HG03378 (cell line): ENCODE data around the gene ANGEL2.
"Not testable (repeated sequence)": the region's sequence is repeated elsewhere in the genome, so short reads cannot be mapped to it uniquely, and the experiment has no call there.

ENCODE experiments used
- ATAC-seq: cut with Tn5 transposase; IDR thresholded peaks from one replicate; pipeline ENCODE4 v1.9.1; 2021; ENCODE audit warnings: mild to moderate bottlenecking, moderate library complexity; ENCODE audit not compliant: unreplicated experiment

The ANGEL2 gene

DNA sequence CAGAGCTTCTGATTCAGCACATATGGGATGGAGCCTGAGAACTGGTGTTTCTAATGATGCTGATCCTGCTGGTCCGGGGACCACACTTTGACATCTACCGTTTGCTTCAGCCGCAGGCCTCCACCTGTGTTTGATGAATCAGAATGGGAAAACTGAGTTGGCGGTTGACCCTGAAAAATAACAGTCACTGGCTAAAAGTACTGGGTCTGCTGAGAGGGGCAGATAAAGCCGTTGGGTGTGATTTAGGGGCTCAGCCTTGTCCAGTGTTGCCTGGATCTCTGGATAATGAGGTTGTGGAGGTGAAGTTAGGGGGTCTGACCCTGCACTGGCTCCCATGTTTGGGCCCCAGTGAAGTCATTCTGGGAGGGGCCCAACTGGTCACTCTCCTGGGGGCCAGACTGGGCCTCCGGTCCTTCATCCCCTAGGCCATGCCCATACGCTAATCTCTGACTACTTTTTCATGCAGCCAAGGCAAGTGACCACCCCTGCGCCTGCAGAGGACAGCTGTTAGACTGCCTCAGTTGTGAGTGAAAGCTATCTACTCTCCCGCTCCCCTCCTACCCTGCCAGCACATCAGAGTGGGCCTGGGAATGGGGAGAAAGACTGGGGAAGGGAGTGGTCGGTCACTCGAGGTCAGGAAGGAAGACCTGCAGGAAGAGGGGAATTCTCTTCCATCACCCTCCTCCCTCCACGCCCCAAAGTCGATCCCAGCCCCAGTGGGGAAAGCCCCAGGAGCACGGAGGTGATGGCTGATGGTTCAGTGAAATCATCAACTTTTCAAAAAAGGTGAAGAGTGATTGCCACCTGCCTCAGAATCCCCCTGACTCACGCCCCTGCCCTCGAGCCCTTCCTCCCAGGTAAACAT is 37.7 kb downstream of the ANGEL2 start:
- ATAC-seq = no peak

DNA sequence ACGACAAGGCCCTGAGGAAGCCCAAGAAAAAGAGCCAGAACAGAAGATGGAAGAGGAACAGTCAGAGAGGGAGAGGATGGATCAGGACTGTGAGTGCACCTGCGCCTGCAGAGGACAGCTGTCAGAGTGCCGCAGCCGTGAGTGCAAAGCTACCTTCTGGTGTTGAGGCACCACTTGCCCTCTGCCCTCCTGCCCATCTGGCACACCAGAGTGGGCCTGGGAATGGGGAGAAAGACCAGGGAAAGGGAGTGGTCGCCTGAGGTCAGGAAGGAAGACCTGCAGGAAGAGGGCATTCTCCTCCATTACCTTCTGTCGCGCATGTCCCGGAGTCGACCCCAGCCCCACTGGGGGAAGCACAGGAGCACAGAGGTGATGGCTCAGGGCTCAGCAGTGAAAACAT is 39.1 kb downstream of the ANGEL2 start:
- ATAC-seq = no peak

DNA sequence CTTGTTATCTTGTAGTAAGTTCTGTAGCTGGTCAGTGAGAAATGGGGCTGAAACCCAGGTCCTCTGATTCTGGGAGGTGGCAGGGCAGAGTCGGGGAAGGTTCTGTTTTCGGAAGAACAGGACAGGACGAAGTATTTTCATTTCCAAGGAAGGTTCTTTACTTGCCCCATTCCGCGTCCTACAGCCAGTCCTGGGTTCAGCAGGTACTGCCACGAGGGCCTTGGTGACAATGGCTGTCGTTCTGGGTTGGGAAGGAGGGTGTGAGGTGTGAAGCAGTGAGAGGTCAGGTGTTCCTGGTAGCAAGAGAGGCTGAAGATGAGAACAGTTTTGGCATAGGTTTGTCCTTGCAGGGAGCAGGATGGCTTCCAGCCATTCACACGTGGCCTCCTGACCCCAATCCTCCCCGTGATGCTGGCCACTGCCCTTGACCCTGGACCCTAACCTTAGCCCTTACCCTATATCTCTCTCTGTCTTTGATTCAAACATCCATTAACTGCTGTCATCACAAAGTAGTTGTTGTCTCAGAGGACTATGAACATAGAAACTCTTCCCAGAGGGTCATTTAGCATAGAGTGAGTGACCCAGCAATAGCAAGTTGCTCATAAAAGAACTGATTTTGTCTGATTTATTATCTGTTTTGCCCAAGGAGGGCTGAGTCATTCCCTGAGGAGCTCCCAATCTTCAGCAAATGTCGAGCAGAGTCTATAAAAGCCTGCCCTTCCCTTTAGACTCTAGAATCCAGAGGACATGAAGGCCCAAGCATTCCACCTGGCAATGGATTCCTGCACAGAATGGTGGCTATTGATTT is 40.4 kb downstream of the ANGEL2 start:
- no peak for ATAC-seq

DNA sequence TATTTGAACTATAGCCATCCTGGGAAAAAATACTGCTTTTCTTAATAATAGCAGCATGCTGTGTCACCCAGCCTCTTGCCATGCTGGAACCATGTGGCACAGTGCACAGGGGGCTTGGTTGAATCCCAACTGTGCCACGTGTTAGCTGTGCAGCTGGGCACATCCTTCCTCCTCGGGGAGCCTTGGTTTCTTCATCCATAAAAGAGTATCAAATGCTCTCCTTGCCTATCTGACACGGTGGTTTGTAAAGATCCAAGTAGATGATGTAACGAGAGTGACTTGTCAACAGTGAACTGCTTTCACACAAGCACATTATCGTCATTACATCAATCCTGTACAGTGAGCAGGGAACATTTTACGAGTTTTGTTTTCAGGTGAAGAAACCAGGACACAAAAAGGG is 41.0 kb downstream of the ANGEL2 start:
- no peak for ATAC-seq

DNA sequence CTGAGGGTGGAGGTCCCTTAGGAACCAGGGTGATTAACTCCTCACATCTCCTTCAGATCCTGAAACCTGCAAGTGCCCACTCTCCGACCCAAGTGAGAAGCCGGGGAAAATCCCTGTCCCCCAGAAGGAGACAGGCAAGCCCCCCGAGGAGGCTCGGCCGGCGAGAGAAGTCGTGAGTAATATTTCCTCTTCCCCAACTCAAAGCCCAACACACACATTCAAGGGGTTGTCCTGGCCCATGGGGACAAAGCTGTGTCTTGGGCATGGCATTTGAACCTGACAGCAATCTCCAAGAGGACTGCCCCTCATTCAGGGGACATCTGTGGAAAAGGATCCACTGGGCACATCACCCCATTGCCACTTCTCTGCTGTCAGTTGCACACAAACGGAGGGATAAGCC is 41.8 kb downstream of the ANGEL2 start:
- no peak for ATAC-seq

DNA sequence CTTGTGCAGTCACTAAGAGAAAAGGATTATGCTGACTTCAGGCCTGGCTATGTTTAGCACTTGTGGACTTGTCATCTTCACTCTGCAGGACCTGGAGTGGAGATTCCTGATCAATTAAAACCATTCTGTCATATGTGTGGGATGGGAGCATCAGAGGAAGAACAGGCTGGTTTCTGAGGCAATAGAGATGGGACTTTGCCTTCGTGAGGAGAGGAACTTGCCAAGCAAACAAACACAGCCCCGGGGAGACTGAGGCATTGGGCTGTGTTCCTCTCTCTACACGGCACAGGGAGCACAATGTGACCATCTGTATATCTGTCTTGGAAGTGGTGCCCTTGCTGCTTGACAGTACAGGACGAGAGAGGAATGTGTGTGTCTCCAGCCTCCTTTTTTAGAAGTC is 42.2 kb downstream of the ANGEL2 start:
- ATAC-seq = no peak

DNA sequence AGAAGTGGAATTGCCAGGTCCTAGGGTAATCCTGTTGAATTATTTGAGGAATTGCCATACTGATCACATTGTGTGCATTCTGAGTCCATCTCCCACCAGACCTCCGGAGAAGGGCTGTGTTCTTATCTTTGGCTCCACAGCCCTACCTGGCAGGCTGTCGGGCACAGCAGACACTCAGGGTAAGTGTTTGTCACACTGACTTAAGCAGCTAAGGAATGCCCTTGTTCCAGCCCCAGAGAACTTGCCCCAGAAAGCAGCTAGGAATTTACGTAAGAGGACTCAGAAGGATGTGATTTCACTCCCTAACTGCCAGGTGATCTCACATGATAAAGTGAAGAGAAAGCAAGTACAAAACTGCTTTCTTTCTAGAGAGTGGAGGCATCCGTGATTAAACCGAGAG is 44.4 kb downstream of the ANGEL2 start:
- no peak for ATAC-seq

DNA sequence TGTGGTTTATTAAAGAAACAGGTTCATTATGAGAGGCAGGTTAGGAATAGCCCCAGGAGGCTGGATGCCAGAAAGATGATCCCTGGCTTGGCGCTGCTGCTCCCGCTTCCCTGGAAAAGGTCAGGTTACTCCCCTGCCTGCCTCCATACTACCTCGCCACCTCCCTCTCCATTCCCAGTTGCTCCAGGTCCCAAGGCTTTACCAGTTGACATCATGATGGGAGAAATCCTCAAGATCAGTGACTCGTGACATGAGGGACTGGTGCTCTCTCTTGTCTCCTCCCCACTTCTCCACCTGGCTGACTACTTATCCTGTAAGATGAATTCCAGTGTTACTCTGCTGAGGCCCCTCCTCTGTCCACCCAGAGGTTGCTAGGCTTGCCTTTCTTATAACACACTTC is 45.6 kb downstream of the ANGEL2 start:
- no peak for ATAC-seq

DNA sequence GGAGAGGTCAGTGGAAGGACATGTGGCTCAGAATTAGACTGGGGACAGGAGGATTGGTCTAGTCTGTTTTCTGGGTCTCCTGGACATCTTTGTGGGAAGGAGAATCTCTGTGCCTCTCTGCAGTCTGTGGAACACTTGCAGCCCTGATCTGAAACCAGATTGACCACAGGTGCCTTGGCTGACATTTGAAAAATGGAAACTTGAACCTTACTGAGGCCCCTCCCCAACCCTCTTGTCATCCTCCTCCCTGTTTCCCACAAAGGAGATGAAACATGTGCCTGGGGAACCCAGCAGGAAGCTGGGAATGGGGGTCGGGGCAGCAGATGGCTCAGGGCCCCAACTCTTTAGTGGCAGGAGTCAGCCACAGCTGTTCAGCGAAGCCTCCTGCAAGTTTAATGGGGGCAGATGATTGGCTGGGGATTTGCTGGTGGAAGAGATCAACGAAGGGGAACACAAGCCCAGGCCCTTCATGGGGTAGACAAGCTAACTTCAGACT is 47.3 kb downstream of the ANGEL2 start:
- peak; percentile 64 for ATAC-seq

DNA sequence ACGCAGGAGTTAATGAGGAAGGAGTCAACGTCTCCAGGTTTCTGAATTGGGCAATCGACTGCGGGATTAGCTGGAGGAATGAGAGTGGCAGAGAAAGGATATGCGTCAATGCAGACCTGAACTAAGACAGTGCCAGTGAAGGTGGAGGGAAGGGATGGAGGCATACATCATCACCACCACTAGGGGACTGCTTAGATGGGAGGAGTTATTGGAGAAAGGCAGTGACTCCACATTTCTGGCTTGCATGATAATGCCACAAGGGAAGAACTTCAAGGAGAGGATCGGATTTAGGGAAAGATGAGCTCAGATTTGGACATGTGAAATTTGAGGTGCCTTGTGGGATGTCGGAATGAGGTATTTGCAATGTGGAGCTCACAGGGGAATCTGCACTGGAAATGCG is 47.9 kb downstream of the ANGEL2 start:
- peak; percentile 63 for ATAC-seq

DNA sequence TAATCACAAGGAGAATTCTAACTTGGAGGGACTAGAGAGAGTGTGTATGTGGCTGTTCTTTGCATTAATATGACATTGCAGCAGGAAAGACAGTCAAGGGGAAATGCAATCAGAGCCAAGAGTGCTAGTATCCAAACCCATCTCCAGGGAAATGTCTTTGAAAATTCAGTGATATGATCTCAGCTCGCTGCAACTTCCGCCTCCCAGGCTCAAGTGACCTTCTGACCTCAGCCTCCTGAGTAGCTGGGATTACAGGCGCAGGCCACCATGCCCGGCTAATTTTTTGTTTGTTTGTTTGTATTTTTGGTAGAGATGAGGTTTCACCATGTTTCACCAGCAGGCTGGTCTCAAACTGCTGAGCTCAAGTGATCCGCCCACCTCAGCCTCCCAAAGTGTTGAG is 49.1 kb downstream of the ANGEL2 start:
- ATAC-seq = no peak

DNA sequence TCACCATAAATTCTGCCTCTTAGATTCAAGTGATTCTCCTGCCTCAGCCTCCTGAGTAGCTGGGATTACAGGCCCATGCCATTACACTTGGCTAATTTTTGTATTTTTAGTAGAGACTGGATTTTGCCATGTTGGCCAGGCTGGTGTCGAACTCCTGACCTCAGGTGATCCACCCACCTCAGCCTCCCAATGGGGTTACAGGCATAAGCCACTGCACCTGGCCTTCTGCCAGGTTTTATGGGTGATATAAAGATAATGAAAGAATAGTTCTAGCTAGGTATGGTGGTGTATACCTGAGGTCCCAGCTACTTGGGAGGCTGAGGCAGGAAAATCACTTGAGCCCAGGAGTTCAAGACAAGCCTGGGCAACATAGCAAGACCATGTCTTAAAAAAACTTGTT is 50.7 kb downstream of the ANGEL2 start:
- ATAC-seq = not testable (repeated sequence)

DNA sequence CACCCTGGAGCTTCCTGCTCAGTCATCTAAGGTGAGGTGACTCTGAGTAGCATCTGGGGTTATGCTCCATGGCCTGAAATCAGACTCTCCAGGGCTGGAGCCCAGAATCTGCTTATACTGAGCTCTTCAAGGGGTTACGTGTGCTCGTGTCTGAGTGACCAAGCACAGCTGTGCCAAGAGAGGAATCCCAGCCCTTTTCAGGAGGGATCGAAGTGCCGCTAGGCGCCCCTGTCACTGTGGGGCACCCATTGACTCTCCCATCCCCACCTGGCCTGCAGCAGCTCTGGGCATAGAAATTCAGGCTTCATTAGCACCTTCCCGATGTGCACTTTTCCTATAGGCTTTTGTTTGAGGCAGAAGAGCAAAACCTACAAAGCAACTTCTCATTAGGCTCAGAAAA is 51.6 kb downstream of the ANGEL2 start:
- no peak for ATAC-seq

DNA sequence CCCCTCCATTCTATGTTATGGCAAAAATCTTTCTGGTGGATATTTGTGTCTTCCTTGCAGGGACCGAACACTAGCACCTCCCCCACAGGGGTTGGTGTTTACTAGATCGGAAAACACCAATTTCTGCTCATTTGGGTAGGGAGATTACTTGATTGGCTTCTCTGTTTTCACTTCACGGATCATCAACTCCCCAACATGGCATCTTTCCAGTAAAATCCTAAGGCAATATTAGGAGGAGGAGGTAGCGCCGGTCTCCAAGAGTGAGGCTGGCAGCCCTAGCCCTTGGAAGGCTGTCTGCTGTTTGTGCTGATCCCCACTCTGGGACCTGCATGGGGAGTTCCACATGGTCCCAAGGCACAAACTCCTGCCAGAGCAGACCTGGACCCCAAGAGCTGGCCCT is 53.2 kb downstream of the ANGEL2 start:
- ATAC-seq = no peak

DNA sequence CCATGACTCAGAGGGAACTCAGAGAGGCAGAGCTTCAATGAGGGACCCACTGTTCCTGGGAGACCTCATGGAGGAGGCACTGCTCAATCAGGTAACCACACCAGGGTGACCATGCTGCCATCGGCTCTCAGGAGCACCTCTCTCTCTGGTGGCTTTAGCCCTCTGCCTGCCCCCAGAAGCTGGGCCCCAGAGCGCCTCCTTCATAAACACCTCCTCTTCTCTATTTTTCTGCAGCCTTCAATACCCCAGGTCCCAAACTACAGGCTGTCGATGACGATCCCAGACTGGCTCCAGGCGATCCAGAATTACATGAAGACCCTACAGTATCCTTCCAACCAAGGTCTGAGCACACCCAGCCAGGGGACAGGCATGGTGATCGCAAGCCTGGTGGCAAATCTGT is 54.7 kb downstream of the ANGEL2 start:
- no peak for ATAC-seq

DNA sequence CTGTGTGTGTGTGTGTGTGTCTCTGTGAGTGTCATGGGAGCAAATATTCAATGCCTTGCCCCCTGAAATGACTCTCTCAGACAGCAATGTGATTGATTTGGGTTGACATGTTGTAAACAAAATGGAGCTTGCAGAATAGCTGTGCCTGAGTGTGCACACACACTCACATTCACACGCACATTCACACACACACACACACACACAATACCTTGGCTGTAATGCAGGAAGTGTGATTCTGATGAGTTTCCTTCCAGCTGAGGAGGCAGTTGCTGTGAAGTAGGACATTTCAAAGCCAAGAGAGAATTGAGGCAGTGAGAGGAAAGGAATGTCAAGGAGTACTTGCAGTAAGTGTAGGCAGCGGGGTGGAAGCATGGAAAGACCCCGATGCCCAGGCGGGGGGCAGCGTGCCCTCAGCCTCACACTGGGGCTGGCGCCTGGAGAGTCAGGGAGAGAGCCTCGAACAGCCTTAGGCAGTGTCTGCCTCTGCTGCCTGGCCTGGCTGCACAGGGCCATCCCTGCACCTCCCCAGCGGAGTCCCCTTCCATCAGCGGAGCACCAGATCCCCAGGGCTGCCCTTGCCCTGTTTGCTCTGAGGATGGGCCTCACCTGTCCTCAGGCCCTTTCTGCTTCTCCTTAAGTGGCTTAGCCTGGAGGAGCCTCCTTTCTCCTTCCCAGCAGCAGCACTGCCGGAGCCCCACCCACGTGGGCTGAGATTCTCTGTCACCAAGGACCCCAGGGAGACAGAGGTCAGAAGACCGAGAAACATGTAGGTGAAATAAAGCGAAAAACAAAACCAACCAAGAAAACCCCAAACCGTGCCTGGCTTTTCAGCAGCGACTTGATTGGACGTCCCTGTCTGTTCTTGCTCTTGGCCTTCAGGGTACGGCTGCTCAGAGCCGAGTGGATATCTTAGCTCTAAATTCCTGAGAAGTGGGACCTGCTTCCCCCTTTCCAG is 56.1 kb downstream of the ANGEL2 start:
- ATAC-seq = peak; percentile 73

DNA sequence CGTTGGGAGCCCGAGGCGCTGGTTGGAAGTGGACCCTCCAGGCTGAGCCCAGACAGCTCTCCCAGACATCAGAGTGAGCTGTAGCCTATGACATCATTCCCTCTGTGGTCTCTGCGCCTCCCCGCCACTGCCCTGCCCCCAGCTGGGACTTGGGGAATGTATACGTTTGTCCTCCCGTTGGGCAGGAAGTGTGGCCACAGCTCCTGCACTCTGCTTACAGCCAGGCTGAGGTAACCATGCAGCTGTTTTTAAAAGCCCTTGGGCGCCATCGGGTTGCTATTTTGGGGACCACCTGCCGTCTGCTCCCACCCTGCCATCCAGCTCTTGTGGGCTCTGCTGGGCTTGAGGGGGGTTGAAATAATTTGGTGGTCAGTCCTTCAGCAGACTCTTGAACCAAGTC is 57.5 kb downstream of the ANGEL2 start:
- no peak for ATAC-seq

DNA sequence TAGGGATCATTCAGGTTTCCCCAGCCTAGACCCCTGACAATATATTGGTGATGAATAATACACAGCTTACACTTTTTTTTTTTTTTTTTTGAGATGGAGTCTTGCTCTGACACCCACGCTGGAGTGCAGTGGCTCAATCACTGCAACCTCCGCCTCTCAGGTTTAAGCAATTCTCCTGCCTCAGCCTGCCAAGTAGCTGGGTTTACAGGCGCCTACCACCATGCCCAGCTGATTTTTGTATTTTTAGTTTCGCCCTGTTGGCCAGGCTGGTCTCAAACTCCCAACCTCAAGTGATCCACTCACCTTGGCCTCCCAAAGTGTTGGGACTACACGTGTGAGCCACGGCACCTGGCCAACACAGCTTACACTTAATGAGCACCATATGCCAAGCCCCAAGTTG is 58.1 kb downstream of the ANGEL2 start:
- no peak for ATAC-seq

DNA sequence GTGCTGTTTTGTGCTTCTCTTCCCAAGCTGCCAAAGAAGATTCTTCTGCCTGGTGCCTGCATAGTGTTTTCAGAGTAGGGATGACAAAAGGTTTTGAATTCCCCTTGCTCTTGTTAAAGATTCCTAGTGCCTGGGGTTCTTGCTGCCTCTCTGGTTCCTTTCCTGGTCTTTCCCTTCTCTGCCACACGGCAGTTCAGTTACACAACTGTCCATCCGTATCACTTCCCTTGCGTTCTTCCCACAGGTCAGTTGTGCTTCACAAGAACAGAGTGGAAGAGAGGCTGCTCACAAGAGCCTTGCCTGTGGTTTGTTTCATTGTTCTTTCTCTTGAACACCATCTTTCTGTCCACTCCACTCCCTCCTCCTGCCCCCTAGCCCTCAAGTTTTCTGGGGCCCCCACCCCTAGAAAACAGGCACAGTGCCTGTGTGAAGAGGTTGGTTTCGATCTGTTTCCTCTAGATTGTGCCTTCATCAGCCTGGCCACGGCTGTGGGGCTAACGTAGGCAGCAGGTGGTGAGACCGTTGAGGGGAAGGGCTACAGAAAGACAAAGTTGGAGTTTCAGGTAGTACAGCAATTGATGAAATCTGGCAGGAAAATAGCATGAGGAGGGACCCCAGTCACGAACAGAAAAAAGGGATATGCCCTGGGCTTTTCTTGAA is 59.6 kb downstream of the ANGEL2 start:
- no peak for ATAC-seq

DNA sequence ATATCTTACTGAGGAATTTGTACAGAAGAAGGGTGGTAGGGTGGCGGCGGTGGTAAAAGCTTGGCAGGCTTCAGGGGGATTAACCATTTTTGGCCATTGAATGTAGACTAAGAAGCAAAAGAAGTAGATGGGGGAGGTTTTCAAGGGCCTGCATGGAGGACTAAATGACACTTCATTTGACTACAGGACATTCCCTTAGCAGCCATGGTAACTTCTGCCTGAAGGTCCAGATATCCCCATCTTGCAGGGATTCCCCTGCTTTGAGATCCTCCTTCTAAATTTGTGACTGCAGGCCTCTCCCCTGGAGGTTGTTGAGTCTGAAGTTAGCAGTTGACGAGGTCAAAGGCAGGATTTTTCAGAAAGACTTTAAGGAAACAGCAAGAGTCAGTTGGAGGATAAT is 60.6 kb downstream of the ANGEL2 start:
- no peak for ATAC-seq
